GM18519 (cell line): ENCODE data around the gene CCS.

Experiments
- ATAC-seq: cut with Tn5 transposase; IDR thresholded peaks from one replicate; pipeline ENCODE4 v1.9.1; 2021; ENCODE audit warnings: mild to moderate bottlenecking, moderate library complexity; ENCODE audit not compliant: unreplicated experiment, low FRiP score

The CCS gene

DNA sequence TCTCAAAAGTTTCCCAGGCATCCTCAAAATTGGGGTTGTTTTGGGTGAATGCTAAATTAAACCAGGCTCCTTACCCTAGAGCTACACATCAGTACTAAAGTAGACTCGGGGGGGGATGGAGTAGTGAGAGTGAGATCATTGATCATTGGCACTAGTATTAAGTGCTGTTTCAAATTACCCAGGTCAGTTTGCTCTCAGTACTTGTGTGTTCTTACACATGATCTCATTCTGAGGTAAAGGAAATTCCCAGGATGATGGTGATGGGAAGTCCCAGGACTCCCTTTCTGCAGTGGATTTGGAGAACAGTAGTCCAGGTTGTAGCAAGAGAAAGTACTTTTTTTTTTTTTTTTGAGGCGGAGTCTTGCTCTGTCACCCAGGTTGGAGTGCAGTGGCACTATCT, 58.0 kb downstream of the CCS start:
- ATAC-seq, result no peak

DNA sequence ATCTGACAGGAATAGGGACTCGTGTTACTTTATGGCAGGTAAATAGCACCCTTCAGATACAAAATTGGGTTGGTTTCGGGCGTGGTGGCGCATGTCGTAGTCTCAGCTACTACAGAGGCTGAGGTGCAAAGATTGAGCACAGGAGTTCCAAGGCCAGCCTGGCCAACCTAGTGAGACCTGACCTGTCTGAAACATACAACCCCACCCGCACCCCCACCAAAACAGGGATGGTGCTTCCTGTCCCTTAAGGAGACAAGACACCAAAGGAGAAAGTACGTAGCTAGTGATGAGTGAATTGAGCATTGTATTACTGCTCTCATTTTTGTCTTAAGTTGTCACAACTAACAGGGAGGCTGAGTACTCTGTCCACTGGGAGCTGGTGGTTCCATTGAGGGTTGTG, 59.7 kb downstream of the CCS start:
- no peak for ATAC-seq

DNA sequence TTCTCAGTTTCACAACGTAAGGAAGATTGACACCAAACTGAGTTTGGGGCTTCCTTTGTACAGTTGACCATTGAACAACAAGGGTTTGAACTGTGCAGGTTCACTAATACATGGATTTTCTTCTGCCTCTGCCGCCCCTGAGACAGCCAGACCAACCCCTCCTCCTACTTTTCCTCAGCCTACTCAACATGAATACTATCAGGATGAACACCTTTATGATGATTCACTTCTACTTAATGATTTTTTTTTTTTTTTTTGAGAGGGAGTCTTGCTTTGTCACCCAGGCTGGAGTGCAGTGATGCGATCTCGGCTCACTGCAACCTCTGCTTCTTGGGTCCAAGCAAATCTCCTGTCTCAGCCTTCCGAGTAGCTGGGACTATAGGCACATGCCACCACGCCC, 60.1 kb downstream of the CCS start:
- ATAC-seq, result no peak
